HG02938 (cell line): ENCODE results near the gene KIF21B.
"Not testable (repeated sequence)": the region's sequence is repeated elsewhere in the genome, so short reads cannot be mapped to it uniquely, and the experiment has no call there.

Experiments used
- ATAC-seq: cut with Tn5 transposase; IDR thresholded peaks from one replicate; pipeline ENCODE4 v1.9.1; 2021; ENCODE audit warnings: mild to moderate bottlenecking, moderate library complexity; ENCODE audit not compliant: unreplicated experiment

Gene KIF21B

DNA sequence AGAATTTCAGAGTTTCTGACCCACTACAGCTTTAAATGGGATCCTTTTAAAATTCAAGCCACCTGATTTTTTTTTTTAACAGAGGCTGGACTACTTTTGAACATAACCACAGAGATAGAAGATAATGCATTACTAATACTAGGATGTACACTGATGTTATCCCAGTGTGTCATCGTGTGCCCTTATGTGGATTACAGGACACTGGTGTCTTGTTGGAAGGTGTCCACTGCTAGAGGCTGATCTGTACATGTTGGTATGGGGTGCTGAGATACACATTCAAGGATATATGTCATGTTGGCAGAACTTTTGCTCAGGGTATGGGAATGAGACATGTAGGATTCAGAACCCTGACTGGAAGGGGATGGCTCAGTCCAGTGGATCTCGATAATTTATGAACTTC is 72.5 kb downstream of the KIF21B start:
- ATAC-seq: no peak

DNA sequence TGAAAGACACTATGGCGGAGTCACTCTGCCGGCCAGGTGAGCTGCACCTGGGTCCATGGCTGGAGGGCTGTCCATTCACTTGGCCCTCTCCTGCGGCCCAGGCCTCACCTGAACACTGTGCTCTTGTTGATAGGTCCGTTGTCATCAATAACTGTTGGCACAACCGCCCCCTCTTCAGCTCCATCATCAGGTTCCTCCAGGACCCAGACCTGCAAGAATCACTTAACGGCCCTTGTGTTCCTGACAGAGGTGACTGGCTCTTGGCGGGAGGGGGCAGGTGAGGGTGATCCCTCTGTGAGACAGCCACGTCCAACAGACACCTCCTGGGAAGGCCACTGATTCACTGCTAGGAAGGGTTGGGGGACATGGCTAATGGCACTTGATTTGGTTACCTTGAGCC is 73.9 kb downstream of the KIF21B start:
- no peak for ATAC-seq

DNA sequence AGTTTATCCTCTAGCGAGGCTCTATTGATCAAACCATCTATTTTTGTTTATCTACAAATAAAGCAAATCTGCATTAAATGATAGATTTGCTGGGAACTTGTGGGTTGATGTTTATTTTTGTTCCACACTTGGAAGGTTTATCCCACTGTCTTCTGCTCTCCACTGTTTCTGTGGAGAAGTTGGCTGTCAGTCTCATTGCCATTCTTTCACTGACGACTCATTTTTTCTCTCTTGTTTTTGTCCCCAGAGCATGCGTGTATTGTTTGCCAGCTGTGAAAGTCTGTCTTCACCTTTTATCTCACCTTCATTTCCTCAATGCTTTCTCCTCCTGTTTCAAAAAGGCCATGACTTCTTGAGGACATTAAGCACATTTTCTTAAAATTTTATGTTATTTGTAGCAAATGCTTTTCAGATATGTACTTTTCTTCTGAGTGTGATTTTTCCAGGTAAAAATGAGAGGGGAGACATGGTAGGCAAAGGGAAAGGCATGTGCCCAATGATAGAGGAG is 76.4 kb downstream of the KIF21B start:
- ATAC-seq: no peak

DNA sequence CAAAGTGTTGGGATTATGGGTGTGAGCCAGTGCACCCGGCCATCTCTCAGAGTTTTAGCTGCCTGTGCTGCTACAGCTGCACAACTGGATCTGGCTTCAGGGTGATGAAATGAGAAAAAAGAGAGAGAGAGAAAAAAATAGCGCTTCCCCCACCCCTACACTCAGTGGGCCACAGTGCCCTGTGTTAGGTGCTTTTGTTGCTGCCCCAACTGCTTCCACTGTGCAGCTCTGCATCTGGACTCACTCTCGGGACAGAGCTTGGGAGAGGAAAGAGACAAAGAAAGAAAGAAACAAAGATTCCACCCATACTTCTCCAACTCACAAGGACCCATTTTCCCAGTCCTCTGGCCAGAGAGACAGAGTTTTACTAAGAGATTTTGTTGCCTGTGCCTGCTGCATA is 78.4 kb downstream of the KIF21B start:
- no peak for ATAC-seq

DNA sequence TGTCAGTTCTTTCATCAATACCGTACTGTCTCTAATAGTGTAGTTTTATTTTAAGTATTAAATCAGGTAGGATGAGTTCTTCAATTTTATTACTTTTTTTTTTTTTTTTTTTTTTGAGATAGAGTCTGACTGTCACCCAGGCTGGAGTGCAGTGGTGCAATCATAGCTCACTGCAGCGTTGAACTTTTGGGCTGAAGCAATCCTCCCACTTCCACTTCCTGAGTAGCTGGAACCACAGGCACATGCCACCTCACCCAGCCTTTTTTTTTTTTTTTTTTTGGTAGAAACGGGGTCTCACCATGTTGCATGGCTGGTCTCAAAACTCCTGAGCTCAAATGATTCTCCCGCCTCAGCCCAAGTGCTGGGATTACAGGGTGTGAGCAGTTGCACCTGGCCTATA is 84.6 kb downstream of the KIF21B start:
- no peak for ATAC-seq

DNA sequence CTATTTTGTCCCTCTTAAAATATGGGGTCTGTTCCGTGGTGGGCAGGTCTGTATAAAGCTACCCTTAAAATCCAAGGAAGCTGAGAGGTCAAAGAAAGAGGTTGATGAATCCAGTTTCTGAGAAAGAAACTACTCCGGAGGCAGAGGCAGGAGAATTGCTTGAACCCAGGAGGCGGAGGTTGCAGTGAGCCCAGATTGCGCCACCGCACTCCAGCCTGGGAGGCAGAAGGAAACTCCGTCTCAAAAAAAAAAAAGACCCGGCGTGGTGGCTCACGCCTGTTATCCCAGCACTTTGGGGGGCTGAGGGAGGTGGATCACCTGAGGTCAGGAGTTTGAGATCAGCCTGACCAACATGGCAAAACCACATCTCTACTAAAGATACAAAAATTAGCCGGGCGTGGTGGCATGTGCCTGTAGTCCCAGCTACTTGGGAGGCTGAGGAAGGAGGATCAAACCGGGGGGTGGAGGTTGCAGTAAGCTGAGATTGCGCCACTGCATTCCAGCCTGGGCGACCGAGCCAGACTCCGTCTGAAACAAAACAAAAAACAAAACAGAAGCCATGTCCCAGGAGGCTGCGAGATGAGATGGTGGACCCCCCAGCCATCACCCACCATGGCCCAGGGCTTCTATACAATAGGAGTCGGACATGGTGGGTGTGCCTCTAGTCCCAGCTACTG is 88.1 kb downstream of the KIF21B start:
- ATAC-seq: not testable (repeated sequence)

DNA sequence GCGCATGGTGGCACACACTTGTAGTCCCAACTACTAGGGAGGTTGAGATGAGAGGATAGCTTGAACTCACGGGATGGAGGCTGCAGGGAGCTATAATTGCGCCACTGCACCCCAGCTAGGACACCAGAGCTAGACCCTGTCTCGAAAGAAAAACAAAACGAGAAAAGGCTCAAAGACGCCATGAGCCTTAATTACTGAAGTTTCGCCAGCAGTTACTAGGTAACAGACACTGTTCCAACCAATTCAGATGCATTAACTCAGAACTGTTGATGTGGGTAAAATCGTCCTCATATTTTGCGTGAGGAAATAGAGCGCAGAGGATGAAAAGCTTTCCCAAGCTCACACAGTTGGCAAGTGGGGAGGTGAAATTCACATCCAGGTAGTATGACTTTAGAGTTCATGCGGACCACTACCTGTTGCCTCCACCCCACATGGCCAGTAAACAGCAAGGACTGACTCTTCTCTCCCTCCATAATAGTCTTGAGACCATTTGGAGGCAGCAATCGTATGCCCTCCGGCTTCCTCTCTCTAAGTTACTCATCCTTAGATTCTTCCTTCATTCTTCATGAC is 88.8 kb downstream of the KIF21B start:
- no peak for ATAC-seq

DNA sequence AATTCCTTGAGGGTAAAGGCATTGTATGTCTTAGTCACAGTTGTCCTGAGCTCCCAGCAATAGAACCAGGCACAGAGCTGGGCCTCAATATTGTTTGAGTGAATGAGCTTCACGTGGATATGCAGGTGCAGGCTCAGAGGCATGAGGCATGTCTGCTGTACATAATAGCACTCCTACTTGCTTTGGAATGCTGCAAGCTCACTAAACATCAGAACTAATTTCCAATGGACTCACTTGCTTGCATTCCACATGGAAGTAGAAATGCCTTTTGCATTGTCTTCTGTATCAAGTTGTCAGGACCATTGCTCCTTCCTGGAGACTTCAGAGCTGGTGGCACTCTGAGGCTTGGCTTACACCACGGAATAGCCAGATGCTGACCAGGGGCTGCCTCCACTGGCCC is 91.7 kb downstream of the KIF21B start:
- ATAC-seq: no peak

DNA sequence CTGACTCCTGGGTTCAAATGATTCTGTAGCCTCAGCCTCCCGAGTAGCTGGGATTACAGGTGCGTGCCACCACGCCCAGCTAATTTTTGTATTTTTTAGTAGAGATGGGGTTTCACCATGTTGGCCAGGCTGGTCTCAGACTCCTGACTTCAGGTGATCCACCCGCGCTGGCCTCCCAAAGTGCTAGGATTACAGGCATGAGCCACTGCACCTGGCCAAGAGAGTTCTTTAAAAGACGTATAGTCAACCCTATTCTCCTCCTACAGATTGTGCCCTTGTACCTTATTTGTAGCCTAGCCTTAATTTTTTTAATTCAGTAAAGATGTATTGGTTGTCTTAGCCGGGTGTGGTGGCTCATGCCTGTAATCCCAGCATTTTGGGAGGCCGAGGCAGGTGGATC is 93.2 kb downstream of the KIF21B start:
- not testable (repeated sequence) for ATAC-seq

DNA sequence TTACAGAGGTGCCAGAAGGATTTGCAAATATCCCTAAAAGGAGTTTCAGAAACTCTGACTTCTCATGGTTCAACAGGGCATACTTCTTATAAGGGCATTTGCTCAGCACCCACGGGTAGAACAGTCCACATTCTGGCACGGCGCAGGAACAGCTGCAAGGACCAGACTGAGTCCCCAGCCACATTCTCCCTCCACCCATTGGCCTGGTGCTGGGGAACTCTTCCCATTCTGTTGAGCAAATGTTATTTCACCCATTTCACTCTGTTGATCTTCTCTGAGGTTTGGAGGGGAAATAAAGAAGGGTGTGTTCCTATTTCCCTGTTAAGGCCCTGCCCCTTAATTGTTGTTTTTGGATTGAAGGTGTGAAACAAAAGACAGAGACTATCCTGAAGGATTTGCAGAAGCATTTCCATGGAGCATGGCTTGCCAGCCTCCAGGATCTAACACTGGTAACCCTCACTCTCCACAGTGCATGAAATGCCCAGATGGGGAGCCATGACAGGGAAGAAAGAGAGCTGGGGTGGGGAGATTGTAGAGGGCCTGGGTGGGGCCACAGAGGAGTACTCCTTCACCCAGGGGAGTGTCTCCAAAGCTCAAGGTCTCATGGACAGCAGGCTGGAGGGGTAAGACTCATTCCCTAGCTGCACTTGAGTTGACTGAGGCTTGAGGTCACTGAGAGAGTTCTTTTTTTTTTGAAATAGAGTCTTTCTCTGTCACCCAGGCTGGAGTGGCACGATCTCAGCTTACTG is 93.8 kb downstream of the KIF21B start:
- no peak for ATAC-seq

DNA sequence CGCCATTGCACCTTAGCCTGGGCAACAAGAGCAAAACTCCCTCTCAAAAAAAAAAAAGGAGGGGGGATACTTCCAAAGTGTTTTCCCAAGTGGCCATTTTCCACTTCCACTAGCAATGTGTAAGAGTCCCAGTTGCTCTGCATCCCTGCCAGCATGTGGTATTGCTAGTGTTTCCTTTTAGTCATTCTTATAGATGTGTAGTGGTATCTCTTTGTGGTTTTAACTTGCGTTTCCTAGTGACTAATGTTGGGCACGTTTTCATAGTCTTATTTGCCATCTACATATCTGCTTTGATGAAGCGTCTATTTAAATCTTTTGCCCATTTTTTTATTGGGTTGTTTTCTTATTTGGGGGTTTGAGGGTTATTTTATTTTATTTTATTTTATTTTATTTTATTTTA is 97.7 kb downstream of the KIF21B start:
- no peak for ATAC-seq

DNA sequence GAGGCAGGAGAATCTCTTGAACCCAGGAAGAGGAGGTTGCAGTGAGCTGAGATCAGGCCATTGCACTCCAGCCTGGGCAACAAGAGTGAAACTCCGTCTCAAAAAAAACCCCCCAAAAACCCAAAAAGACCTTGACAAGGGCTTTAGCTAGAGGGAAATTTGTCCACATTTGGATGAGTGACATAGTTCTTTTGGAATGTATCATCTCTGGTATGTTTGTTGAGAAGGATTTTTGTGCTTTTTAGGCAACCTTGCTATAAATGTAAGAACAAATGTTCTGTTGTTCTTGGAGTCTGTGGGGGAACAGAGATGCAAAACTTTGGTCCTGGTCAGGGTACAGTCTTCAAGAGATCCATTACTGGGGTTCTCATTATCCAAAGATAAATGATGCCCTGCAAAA is 99.9 kb downstream of the KIF21B start:
- no peak for ATAC-seq

DNA sequence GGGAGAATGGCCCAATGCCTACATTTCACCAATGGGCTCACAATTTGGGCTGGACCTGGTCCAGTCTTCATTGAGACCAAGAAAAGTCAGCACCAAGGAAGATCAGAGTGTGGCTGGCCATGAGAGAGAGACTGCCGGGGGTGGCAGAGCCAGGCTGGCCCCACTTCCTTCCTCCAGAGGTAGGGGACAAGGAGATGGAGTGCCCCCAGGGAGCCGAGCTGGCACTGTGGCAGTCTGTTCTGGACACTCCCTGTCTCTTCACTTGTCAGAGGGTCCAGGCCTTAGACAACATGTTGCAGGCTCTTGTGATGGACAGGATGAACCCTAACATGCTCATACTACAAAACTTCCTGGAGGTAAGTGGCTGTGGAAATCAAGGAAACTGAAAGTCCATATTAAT is 101.1 kb downstream of the KIF21B start:
- no peak for ATAC-seq

DNA sequence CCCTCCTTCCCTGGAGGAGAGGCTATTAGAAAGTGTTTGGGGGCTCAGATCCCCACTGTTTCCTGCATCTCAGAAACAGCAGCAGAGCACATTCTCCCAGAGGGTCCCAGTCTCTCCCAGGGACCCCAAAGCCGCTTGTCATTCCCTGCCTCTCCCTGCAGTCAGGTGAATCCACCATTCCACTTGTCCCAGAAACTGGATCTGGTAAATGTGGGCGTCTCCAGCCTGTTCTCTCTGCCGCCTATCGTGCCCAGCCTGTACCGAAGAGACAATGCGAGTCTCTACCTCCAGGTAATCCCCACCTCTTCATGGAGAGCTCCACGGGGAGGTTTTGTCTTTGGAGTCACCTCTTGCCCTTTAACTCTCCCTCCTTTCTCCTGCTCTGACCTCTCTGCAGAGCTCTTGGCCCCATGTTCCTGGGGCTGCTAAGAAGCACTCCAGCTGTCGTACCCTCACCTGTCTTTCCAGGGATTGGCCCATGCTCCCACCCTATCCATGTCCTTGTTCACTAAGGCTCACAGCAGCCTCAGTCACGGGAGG is 101.9 kb downstream of the KIF21B start:
- no peak for ATAC-seq
